ENCODE measurements around the gene ATG7.

DNA sequence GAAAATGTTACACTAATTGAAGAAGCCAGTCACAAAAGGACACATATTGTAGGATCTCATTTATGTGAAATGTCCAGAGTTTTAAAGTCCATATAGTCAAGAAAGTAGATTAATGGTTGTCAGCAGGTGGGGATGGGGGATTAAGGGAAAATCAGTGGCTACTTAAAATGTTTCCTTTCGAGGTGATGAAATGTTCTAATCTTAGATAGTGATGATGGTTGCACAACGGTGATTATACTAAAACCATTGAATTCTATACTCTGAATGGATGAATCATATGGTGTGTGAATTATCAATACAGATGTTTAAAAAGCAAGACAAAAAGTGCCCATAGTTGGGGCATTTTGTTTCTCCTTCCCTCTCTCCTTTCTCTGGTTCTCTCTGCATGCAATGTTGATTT lies 164.6 kb downstream of the ATG7 start:
- no peak for TF ChIP-seq POLR2A (IDR thresholded peaks at IDR 0.05)
- TF ChIP-seq, protein P1, sequence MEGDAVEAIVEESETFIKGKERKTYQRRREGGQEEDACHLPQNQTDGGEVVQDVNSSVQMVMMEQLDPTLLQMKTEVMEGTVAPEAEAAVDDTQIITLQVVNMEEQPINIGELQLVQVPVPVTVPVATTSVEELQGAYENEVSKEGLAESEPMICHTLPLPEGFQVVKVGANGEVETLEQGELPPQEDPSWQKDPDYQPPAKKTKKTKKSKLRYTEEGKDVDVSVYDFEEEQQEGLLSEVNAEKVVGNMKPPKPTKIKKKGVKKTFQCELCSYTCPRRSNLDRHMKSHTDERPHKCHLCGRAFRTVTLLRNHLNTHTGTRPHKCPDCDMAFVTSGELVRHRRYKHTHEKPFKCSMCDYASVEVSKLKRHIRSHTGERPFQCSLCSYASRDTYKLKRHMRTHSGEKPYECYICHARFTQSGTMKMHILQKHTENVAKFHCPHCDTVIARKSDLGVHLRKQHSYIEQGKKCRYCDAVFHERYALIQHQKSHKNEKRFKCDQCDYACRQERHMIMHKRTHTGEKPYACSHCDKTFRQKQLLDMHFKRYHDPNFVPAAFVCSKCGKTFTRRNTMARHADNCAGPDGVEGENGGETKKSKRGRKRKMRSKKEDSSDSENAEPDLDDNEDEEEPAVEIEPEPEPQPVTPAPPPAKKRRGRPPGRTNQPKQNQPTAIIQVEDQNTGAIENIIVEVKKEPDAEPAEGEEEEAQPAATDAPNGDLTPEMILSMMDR (IDR thresholded peaks at IDR 0.05) = no peak
